ENCODE data around the gene NR1I2. TPM values are rescaled to one million over a fixed set of nuclear protein-coding genes. Genes with fewer than 3 reads are reported as not detected.

NR1I2 gene
- total RNA-seq, 1 donor from 2014 or later = not detected

- Mint-ChIP-seq H3K9me3 (ENCODE audit: unreplicated experiment) (peaks cover 5% of the 10 kb centered on the region), H3K36me3 (ENCODE audit: low read depth, unreplicated experiment) (no peaks in the 10 kb centered on the region), H3K4me3 (ENCODE audit: unreplicated experiment) (no peak overlapping the region), H3K4me1 (ENCODE audit: low read depth, unreplicated experiment) (peaks cover 5% of the 10 kb centered on the region), H3K27ac (ENCODE audit: unreplicated experiment) (no peak overlapping the region), H3K27me3 (ENCODE audit: low read depth, unreplicated experiment) (no peaks in the 10 kb centered on the region)
- no peaks in the 10 kb centered on the region for H3K79me2 ChIP-seq (ENCODE audit: insufficient read depth, low read length)
- no peak overlapping the region for H3K9ac ChIP-seq (ENCODE audit: low read length)
- H3K4me1 ChIP-seq (ENCODE audit: insufficient read depth, low read length) = no peaks in the 10 kb centered on the region
- no peak overlapping the region for H3K27ac ChIP-seq (ENCODE audit: low read depth, low read length)
- peak overlapping the region; percentile 35 for H2AFZ ChIP-seq (ENCODE audit: low read depth, low read length)
- TF ChIP-seq EZH2 (IDR thresholded peaks at IDR 0.05; ENCODE audit: insufficient read depth, low read length) (no peak), CTCF (IDR thresholded peaks at IDR 0.05; ENCODE audit: insufficient read depth, low read depth, low read length) (no peak)
- no peaks in the 10 kb centered on the region for H4K20me1 ChIP-seq (ENCODE audit: insufficient read depth, low read length)
- FAIRE-seq = no peak
- H3K4me3 ChIP-seq (ENCODE audit: insufficient read depth, low read depth, low read length) = no peak overlapping the region
- H3K4me2 ChIP-seq (ENCODE audit: low read length) = no peak overlapping the region
- no peaks in the 10 kb centered on the region for H3K9me3 ChIP-seq (ENCODE audit: insufficient read depth, low read depth, low read length)
- H3K27me3 ChIP-seq (ENCODE audit: insufficient read depth, low read length) = no peaks in the 10 kb centered on the region
- DNase-seq (ENCODE audit: low read depth) = no peak
- no peaks in the 10 kb centered on the region for H3K36me3 ChIP-seq (ENCODE audit: insufficient read depth, low read length)
These were observed 30.5 kb upstream of the NR1I2 start for GRCh38 chr3:119751423-119751822.

- H3K4me1 ChIP-seq (ENCODE audit: insufficient read depth, low read length) = no peaks in the 10 kb centered on the region
- H3K27me3 ChIP-seq (ENCODE audit: insufficient read depth, low read length) = no peaks in the 10 kb centered on the region
- no peaks in the 10 kb centered on the region for H3K4me1 Mint-ChIP-seq (ENCODE audit: low read depth, unreplicated experiment)
- FAIRE-seq = no peak
- no peak overlapping the region for H3K27ac Mint-ChIP-seq (ENCODE audit: unreplicated experiment)
- H3K27ac ChIP-seq (ENCODE audit: low read depth, low read length) = no peak overlapping the region
- H3K9ac ChIP-seq (ENCODE audit: low read length) = no peak overlapping the region
- H3K9me3 ChIP-seq (ENCODE audit: insufficient read depth, low read depth, low read length) = no peaks in the 10 kb centered on the region
- TF ChIP-seq CTCF (IDR thresholded peaks at IDR 0.05; ENCODE audit: insufficient read depth, low read depth, low read length) = no peak
- no peak for TF ChIP-seq EZH2 (IDR thresholded peaks at IDR 0.05; ENCODE audit: insufficient read depth, low read length)
- no peaks in the 10 kb centered on the region for H3K36me3 Mint-ChIP-seq (ENCODE audit: low read depth, unreplicated experiment)
- H2AFZ ChIP-seq (ENCODE audit: low read depth, low read length) = no peak overlapping the region
- DNase-seq (ENCODE audit: low read depth) = no peak
- no peaks in the 10 kb centered on the region for H3K79me2 ChIP-seq (ENCODE audit: insufficient read depth, low read length)
- H4K20me1 ChIP-seq (ENCODE audit: insufficient read depth, low read length) = no peaks in the 10 kb centered on the region
- H3K27me3 Mint-ChIP-seq (ENCODE audit: low read depth, unreplicated experiment) = no peaks in the 10 kb centered on the region
- no peaks in the 10 kb centered on the region for H3K36me3 ChIP-seq (ENCODE audit: insufficient read depth, low read length)
- H3K4me3 Mint-ChIP-seq (ENCODE audit: unreplicated experiment) = no peak overlapping the region
- H3K4me3 ChIP-seq (ENCODE audit: insufficient read depth, low read depth, low read length) = no peak overlapping the region
- peaks cover 2% of the 10 kb centered on the region for H3K9me3 Mint-ChIP-seq (ENCODE audit: unreplicated experiment)
- no peak overlapping the region for H3K4me2 ChIP-seq (ENCODE audit: low read length)
These were observed 21.9 kb upstream of the NR1I2 start for GRCh38 chr3:119759962-119760361.

GRCh38 chr3:119762876-119763275 lies 19.0 kb upstream of the NR1I2 start:
- Histone ChIP-seq H3K79me2 (ENCODE audit: insufficient read depth, low read length) (no peaks in the 10 kb centered on the region), H3K27me3 (ENCODE audit: insufficient read depth, low read length) (no peaks in the 10 kb centered on the region), H3K4me2 (ENCODE audit: low read length) (no peak overlapping the region), H3K9me3 (ENCODE audit: insufficient read depth, low read depth, low read length) (no peaks in the 10 kb centered on the region), H3K4me1 (ENCODE audit: insufficient read depth, low read length) (no peaks in the 10 kb centered on the region), H2AFZ (ENCODE audit: low read depth, low read length) (no peak overlapping the region), H3K4me3 (ENCODE audit: insufficient read depth, low read depth, low read length) (no peak overlapping the region), H3K9ac (ENCODE audit: low read length) (no peak overlapping the region), H3K27ac (ENCODE audit: low read depth, low read length) (no peak overlapping the region), H3K36me3 (ENCODE audit: insufficient read depth, low read length) (no peaks in the 10 kb centered on the region), H4K20me1 (ENCODE audit: insufficient read depth, low read length) (no peaks in the 10 kb centered on the region)
- DNase-seq (ENCODE audit: low read depth) (peak; percentile 2), FAIRE-seq (no peak)
- no peaks in the 10 kb centered on the region for H3K36me3 Mint-ChIP-seq (ENCODE audit: low read depth, unreplicated experiment)
- H3K4me1 Mint-ChIP-seq (ENCODE audit: low read depth, unreplicated experiment) = no peaks in the 10 kb centered on the region
- no peak overlapping the region for H3K27ac Mint-ChIP-seq (ENCODE audit: unreplicated experiment)
- no peaks in the 10 kb centered on the region for H3K27me3 Mint-ChIP-seq (ENCODE audit: low read depth, unreplicated experiment)
- no peak overlapping the region for H3K4me3 Mint-ChIP-seq (ENCODE audit: unreplicated experiment)
- H3K9me3 Mint-ChIP-seq (ENCODE audit: unreplicated experiment) = peaks cover 2% of the 10 kb centered on the region
- TF ChIP-seq EZH2 (IDR thresholded peaks at IDR 0.05; ENCODE audit: insufficient read depth, low read length) (no peak), CTCF (IDR thresholded peaks at IDR 0.05; ENCODE audit: insufficient read depth, low read depth, low read length) (no peak)

All from astrocyte (in vitro differentiated cells and primary cell).